Chondrocyte (in vitro differentiated cells): ENCODE data around the gene ABI3BP. TPM values are rescaled to one million over a fixed set of nuclear protein-coding genes. Genes with fewer than 3 reads are reported as not detected.
A peak's percentile ranks its signal among the peaks of the same experiment; 100 is the strongest.

Experiments
- DNase-seq: peaks from one replicate; pipeline ENCODE4 v3.0.0; 2021; ENCODE audit warnings: mixed read lengths, low spot score
- H3K27ac Mint-ChIP-seq: one replicate; pipeline ENCODE4 v1.8.0; 2021; ENCODE audit warnings: mild to moderate bottlenecking, moderate library complexity, mixed read lengths; ENCODE audit not compliant: unreplicated experiment
- H3K27me3 Mint-ChIP-seq: 2 replicates; pipeline ENCODE4 v1.8.0; 2021; ENCODE audit warnings: low read depth, mixed read lengths
- H3K36me3 Mint-ChIP-seq: 2 replicates; pipeline ENCODE4 v1.8.0; 2021; ENCODE audit warnings: low read depth, mixed read lengths
- H3K4me1 Mint-ChIP-seq: 2 replicates; pipeline ENCODE4 v1.8.0; 2021; ENCODE audit warnings: low read depth, mild to moderate bottlenecking, mixed read lengths
- H3K4me3 Mint-ChIP-seq: one replicate; pipeline ENCODE4 v1.8.0; 2021; ENCODE audit warnings: mild to moderate bottlenecking, moderate library complexity, mixed read lengths; ENCODE audit not compliant: unreplicated experiment
- H3K9me3 Mint-ChIP-seq: 2 replicates; pipeline ENCODE4 v1.8.0; 2021; ENCODE audit warnings: low read depth, mixed read lengths
- total RNA-seq: library from RNA; stranded (reverse); gene quantifications from 3 replicates; pipeline ENCODE4 v1.2.1, GENCODE V29; 2021
- TF ChIP-seq, protein P1 (sequence below): fragments of 200-600 bp; sonication (generic); IDR thresholded peaks from 2 replicates; pipeline ENCODE4 v1.5.0; 2021; ENCODE audit warnings: antibody characterized with exemption, mild to moderate bottlenecking, moderate library complexity

Gene ABI3BP
- total RNA-seq, 1 donor from 2014 or later, result 10.2 TPM

- Mint-ChIP-seq H3K36me3 (no peaks in the 10 kb centered on the region), H3K27me3 (no peaks in the 10 kb centered on the region), H3K4me1 (peaks cover 24% of the 10 kb centered on the region), H3K27ac (peak overlapping the region; percentile 34), H3K4me3 (no peak overlapping the region), H3K9me3 (peaks cover 3% of the 10 kb centered on the region)
- no peak for DNase-seq
- TF ChIP-seq, protein P1, sequence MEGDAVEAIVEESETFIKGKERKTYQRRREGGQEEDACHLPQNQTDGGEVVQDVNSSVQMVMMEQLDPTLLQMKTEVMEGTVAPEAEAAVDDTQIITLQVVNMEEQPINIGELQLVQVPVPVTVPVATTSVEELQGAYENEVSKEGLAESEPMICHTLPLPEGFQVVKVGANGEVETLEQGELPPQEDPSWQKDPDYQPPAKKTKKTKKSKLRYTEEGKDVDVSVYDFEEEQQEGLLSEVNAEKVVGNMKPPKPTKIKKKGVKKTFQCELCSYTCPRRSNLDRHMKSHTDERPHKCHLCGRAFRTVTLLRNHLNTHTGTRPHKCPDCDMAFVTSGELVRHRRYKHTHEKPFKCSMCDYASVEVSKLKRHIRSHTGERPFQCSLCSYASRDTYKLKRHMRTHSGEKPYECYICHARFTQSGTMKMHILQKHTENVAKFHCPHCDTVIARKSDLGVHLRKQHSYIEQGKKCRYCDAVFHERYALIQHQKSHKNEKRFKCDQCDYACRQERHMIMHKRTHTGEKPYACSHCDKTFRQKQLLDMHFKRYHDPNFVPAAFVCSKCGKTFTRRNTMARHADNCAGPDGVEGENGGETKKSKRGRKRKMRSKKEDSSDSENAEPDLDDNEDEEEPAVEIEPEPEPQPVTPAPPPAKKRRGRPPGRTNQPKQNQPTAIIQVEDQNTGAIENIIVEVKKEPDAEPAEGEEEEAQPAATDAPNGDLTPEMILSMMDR, result no peak
Measured at GRCh38 chr3:100900671-100901335, 92.4 kb downstream of the ABI3BP start.

DNA sequence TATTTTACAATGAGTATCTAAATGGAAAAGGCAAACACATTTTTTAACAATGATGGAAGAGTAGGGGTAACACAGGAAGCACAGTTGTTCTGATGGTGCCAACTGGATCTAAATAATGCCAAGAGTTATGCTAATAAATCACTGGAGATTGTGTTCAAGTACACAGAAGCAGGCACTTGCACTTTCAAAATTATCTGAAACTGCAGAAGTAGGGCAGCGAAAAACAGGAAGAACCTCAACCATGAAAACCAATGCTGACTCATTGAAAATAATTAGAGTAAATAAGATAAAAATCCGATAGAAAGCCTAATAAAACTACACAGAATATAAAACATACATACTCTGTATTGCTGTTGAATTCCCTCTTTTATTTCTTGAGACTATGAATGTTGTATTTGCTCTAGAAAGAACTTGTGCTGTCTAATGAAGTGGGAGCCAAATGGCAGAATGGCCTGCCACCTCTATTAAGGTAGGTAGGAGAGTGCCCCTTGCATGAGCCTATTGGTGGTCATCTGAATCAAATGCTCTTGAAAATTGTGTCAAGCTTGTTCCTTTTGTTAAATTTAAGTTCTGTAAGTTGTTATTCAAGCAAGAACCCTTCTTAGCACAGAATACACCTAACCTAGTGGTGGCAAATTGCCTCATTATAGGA lies 93.7 kb downstream of the ABI3BP start:
- H3K9me3 Mint-ChIP-seq, result peaks cover 3% of the 10 kb centered on the region
- peaks cover 24% of the 10 kb centered on the region for H3K4me1 Mint-ChIP-seq
- no peaks in the 10 kb centered on the region for H3K27me3 Mint-ChIP-seq
- H3K27ac Mint-ChIP-seq, result peak overlapping the region; percentile 17
- peaks cover 2% of the 10 kb centered on the region for H3K36me3 Mint-ChIP-seq
- DNase-seq, result no peak
- H3K4me3 Mint-ChIP-seq, result no peak overlapping the region
- TF ChIP-seq, protein P1, result no peak

DNA sequence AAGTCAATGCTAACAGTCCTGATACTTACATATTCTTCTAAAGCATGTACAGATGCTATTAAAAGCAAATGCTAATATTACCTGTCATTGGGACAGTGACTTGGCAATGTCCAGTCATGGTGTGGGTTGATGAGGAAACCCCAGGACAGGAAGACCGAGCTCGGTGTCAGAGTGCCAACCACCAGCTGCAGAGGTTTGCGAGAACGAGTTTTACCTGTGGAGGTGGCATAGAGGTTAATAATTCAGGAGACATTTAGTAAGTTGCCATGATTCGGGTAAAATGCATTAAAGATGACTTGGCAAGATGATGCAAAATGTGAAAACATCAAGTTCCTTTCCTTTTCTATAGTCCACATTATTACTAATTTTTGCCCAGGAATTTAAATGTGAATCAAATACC lies 94.5 kb downstream of the ABI3BP start:
- Mint-ChIP-seq H3K4me1 (peaks cover 26% of the 10 kb centered on the region), H3K27me3 (no peaks in the 10 kb centered on the region), H3K9me3 (no peaks in the 10 kb centered on the region), H3K36me3 (peaks cover 5% of the 10 kb centered on the region), H3K4me3 (no peak overlapping the region), H3K27ac (peak overlapping the region; percentile 87)
- no peak for DNase-seq
- TF ChIP-seq, protein P1, result no peak

DNA sequence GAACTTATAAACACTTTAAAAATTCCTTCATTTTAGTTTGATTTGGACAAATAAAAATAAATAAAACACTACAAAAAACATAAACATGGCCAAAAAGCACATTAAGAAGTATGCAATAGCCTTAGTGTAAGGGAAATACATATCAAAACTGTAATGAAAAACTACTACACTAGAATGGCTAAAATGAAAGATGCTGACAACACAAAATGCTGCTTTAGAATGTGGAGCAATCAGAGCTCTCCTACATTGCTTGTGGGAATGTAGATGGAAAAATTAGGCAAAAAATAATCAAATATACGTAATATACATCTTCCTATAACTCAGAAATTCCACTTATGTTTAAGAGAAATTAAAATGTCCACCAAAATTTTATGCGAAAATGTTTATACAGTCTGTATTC lies 96.2 kb downstream of the ABI3BP start:
- Mint-ChIP-seq H3K27ac (no peak overlapping the region), H3K36me3 (peaks cover 5% of the 10 kb centered on the region), H3K4me3 (no peak overlapping the region), H3K9me3 (no peaks in the 10 kb centered on the region), H3K27me3 (no peaks in the 10 kb centered on the region), H3K4me1 (peaks cover 25% of the 10 kb centered on the region)
- TF ChIP-seq, protein P1, result no peak
- no peak for DNase-seq

- no peak overlapping the region for H3K27ac Mint-ChIP-seq
- peaks cover 10% of the 10 kb centered on the region for H3K4me1 Mint-ChIP-seq
- H3K9me3 Mint-ChIP-seq, result no peaks in the 10 kb centered on the region
- no peak for DNase-seq
- peaks cover under 1% of the 10 kb centered on the region for H3K27me3 Mint-ChIP-seq
- TF ChIP-seq, protein P1, result peak; percentile 83
- peaks cover 5% of the 10 kb centered on the region for H3K36me3 Mint-ChIP-seq
- no peak overlapping the region for H3K4me3 Mint-ChIP-seq
Measured at GRCh38 chr3:100893590-100893989, 99.6 kb downstream of the ABI3BP start.
